HEK293 (cell line): ENCODE data around the gene DUSP22.
"Not testable (repeated sequence)": the region's sequence is repeated elsewhere in the genome, so short reads cannot be mapped to it uniquely, and the experiment has no call there.

Source experiments
- CTCF ChIA-PET: fragments of 350-600 bp; formaldehyde crosslinking; extraction: SDS; loops from one replicate; lab custom pipeline; 2021; ENCODE audit warnings: antibody characterized with exemption; lab: Yijun Ruan, JAX
- POLR2A ChIA-PET: fragments of 300-600 bp; formaldehyde crosslinking; extraction: SDS; loops from one replicate; lab custom pipeline; 2020; ENCODE audit warnings: antibody characterized with exemption, inconsistent platforms; lab: Yijun Ruan, JAX
- H3K27ac ChIP-seq: fragments of 200-500 bp; sonication (Bioruptor generic); 2 replicates; pipeline ENCODE4 v1.5.1; 2014; ENCODE audit warnings: low read depth, low read length, control low read depth, inconsistent platforms; ENCODE audit errors: extremely low read depth
- H3K36me3 ChIP-seq, 2 experiments: fragments of 200-500 bp in 1 of 2; sonication (Bioruptor generic) in 1 of 2; 1 replicate in 1 of 2; 2 replicates in 1 of 2; pipeline ENCODE4 v1.5.1; 2014 to 2017; ENCODE audit warnings: inconsistent platforms in 2 of 2, low read length in 2 of 2; ENCODE audit not compliant: control insufficient read depth in 2 of 2, insufficient read depth in 1 of 2
- H3K4me1 ChIP-seq: fragments of 200-500 bp; sonication (Bioruptor generic); 2 replicates; pipeline ENCODE4 v1.5.1; 2014; ENCODE audit warnings: mild to moderate bottlenecking, low read length, inconsistent platforms; ENCODE audit not compliant: control insufficient read depth, insufficient read depth
- H3K4me3 ChIP-seq: 2 replicates; pipeline ENCODE4 v1.5.1; 2011; ENCODE audit warnings: low read depth, mild to moderate bottlenecking, control low read depth, low read length, moderate library complexity
- H3K9me3 ChIP-seq: fragments of 200-500 bp; sonication (Bioruptor generic); 2 replicates; pipeline ENCODE4 v1.5.1; 2014; ENCODE audit warnings: low read depth, low read length, inconsistent platforms; ENCODE audit not compliant: control insufficient read depth, insufficient read depth
- KLF16 ChIP-seq: fragments of 450-650 bp; formaldehyde crosslinking; IDR thresholded peaks from 2 replicates; pipeline ENCODE4 v1.5.1; 2017; ENCODE audit warnings: missing biosample characterization, missing genetic modification characterization
- MYNN ChIP-seq: fragments of 450-650 bp; formaldehyde crosslinking; IDR thresholded peaks from 2 replicates; pipeline ENCODE4 v1.5.1; 2016; ENCODE audit warnings: missing biosample characterization, missing genetic modification characterization, borderline replicate concordance
- OSR2 ChIP-seq: fragments of 450-650 bp; formaldehyde crosslinking; IDR thresholded peaks from 2 replicates; pipeline ENCODE4 v1.5.1; 2016; ENCODE audit warnings: missing biosample characterization, missing genetic modification characterization
- RBAK ChIP-seq: fragments of 450-650 bp; formaldehyde crosslinking; IDR thresholded peaks from 2 replicates; pipeline ENCODE4 v1.5.1; 2016; ENCODE audit warnings: missing biosample characterization, missing genetic modification characterization
- REPIN1 ChIP-seq: fragments of 450-650 bp; formaldehyde crosslinking; IDR thresholded peaks from 2 replicates; pipeline ENCODE4 v1.5.1; 2017; ENCODE audit warnings: missing biosample characterization, missing genetic modification characterization, low read depth
- SP7 ChIP-seq: fragments of 450-650 bp; formaldehyde crosslinking; IDR thresholded peaks from 2 replicates; pipeline ENCODE4 v1.5.1; 2016; ENCODE audit warnings: missing biosample characterization, missing genetic modification characterization
- TCF7L2 ChIP-seq: IDR thresholded peaks from 2 replicates; pipeline ENCODE4 v1.6.1; 2011; ENCODE audit warnings: low read depth, mild to moderate bottlenecking, inconsistent platforms, low read length, moderate library complexity, borderline replicate concordance
- ZBTB1 ChIP-seq: fragments of 450-650 bp; formaldehyde crosslinking; IDR thresholded peaks from 2 replicates; pipeline ENCODE4 v1.5.1; 2016; ENCODE audit warnings: missing biosample characterization, missing genetic modification characterization
- ZEB2 ChIP-seq: fragments of 450-650 bp; formaldehyde crosslinking; IDR thresholded peaks from 2 replicates; pipeline ENCODE4 v1.5.1; 2016; ENCODE audit warnings: missing biosample characterization, missing genetic modification characterization
- ZFP3 ChIP-seq: fragments of 450-650 bp; formaldehyde crosslinking; IDR thresholded peaks from 2 replicates; pipeline ENCODE4 v1.5.1; 2016; ENCODE audit warnings: low read depth, missing biosample characterization, missing genetic modification characterization
- ZNF157 ChIP-seq: fragments of 450-650 bp; formaldehyde crosslinking; IDR thresholded peaks from 2 replicates; pipeline ENCODE4 v1.5.1; 2016; ENCODE audit warnings: missing biosample characterization, missing genetic modification characterization
- ZNF404 ChIP-seq: fragments of 450-650 bp; formaldehyde crosslinking; IDR thresholded peaks from 2 replicates; pipeline ENCODE4 v1.5.1; 2017; ENCODE audit warnings: missing biosample characterization, missing genetic modification characterization
- ZNF530 ChIP-seq: fragments of 450-650 bp; formaldehyde crosslinking; IDR thresholded peaks from 2 replicates; pipeline ENCODE4 v1.5.1; 2016; ENCODE audit warnings: low read depth, missing biosample characterization, missing genetic modification characterization
- ZNF544 ChIP-seq: fragments of 450-650 bp; formaldehyde crosslinking; IDR thresholded peaks from 2 replicates; pipeline ENCODE4 v1.5.0; 2017; ENCODE audit warnings: missing biosample characterization, missing genetic modification characterization
- ZNF558 ChIP-seq: fragments of 450-650 bp; formaldehyde crosslinking; IDR thresholded peaks from 2 replicates; pipeline ENCODE4 v1.5.1; 2016; ENCODE audit warnings: missing biosample characterization, missing genetic modification characterization
- ZNF791 ChIP-seq: fragments of 450-650 bp; formaldehyde crosslinking; IDR thresholded peaks from 2 replicates; pipeline ENCODE4 v1.5.1; 2016; ENCODE audit warnings: missing biosample characterization, missing genetic modification characterization
- TF ChIP-seq, protein P1 (sequence below): fragments of 450-650 bp; formaldehyde crosslinking; IDR thresholded peaks from 2 replicates; pipeline ENCODE4 v1.5.1; 2016; ENCODE audit warnings: missing biosample characterization, missing genetic modification characterization
- TF ChIP-seq, protein P2 (sequence below): fragments of 450-650 bp; formaldehyde crosslinking; IDR thresholded peaks from 2 replicates; pipeline ENCODE4 v1.5.1; 2016; ENCODE audit warnings: missing biosample characterization, missing genetic modification characterization
- TF ChIP-seq, protein P3 (sequence below): fragments of 450-650 bp; formaldehyde crosslinking; optimal IDR thresholded peaks from 2 replicates; pipeline ENCODE3; 2016; ENCODE audit warnings: missing biosample characterization, mild to moderate bottlenecking, missing genetic modification characterization
- TF ChIP-seq, protein P4 (sequence below): fragments of 450-650 bp; formaldehyde crosslinking; IDR thresholded peaks from 2 replicates; pipeline ENCODE4 v1.5.1; 2016; ENCODE audit warnings: missing biosample characterization, missing genetic modification characterization
- TF ChIP-seq, protein P5 (sequence below): fragments of 450-650 bp; formaldehyde crosslinking; IDR thresholded peaks from 2 replicates; pipeline ENCODE4 v1.5.1; 2016; ENCODE audit warnings: missing biosample characterization, missing genetic modification characterization, low read depth
- TF ChIP-seq, protein P6 (sequence below): fragments of 450-650 bp; formaldehyde crosslinking; IDR thresholded peaks from 2 replicates; pipeline ENCODE4 v1.5.1; 2016; ENCODE audit warnings: missing biosample characterization, missing genetic modification characterization, borderline replicate concordance

Gene DUSP22

DNA sequence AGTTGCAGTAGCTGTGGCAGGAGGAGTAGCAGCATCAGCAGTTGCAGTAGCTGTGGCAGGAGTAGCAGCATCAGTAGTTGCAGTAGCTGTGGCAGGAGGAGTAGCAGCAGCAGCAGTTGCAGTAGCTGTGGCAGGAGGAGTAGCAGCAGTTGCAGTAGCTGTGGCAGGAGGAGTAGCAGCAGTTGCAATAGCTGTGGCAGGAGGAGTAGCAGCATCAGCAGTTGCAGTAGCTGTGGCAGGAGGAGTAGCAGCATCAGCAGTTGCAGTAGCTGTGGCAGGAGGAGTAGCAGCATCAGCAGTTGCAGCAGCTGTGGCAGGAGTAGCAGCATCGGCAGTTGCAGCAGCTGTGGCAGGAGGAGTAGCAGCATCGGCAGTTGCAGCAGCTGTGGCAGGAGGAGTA lies 79.6 kb downstream of the DUSP22 start:
- H3K4me1 ChIP-seq, H3K36me3 ChIP-seq, CTCF ChIA-PET, H3K4me3 ChIP-seq, POLR2A ChIA-PET, H3K9me3 ChIP-seq, H3K27ac ChIP-seq: not testable (repeated sequence)

DNA sequence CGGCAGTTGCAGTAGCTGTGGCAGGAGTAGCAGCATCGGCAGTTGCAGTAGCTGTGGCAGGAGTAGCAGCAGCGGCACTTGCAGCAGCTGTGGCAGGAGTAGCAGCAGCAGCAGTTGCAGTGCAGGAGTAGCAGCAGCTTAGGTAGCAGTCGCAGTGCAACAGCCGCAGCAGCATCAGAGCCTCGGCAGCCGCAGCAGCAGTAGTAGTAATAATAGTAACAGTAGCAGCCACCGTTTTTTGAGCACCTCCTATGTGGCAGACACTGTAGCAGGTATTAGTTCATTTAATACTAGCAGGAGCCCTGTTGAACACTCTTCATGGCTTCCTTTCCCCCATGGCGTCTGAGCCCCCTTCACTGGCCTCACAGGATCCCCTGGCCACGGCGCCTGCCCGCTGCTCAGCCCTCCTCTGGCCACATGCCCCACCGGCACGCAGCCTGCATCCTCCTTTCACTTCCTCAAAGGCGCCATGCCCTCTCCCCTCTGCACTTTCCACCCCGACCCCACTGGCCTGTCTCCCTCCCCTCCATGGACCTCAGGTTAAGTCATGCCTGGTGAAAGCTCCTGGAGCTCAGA lies 80.1 kb downstream of the DUSP22 start:
- Histone ChIP-seq H3K27ac (no peak overlapping the region), H3K4me1 (no peaks in the 10 kb centered on the region), H3K4me3 (no peak overlapping the region), H3K9me3 (no peaks in the 10 kb centered on the region), H3K36me3 (no peaks in the 10 kb centered on the region)
- TF ChIP-seq REPIN1 (tag by site-specific recombination) (no peak), ZNF791 (tag by site-specific recombination) (no peak), ZNF558 (no peak), KLF16 (tag by site-specific recombination) (no peak), ZEB2 (tag by site-specific recombination) (no peak), ZNF157 (no peak), ZBTB1 (tag by site-specific recombination) (no peak), RBAK (tag by site-specific recombination) (no peak), ZNF404 (tag by site-specific recombination) (no peak), MYNN (no peak), ZNF530 (tag by site-specific recombination) (no peak), ZFP3 (tag by site-specific recombination) (no peak), TCF7L2 (no peak)
- TF ChIP-seq, protein P1, sequence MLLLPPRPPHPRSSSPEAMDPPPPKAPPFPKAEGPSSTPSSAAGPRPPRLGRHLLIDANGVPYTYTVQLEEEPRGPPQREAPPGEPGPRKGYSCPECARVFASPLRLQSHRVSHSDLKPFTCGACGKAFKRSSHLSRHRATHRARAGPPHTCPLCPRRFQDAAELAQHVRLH (tag by site-specific recombination): no peak
- TF ChIP-seq, protein P2, sequence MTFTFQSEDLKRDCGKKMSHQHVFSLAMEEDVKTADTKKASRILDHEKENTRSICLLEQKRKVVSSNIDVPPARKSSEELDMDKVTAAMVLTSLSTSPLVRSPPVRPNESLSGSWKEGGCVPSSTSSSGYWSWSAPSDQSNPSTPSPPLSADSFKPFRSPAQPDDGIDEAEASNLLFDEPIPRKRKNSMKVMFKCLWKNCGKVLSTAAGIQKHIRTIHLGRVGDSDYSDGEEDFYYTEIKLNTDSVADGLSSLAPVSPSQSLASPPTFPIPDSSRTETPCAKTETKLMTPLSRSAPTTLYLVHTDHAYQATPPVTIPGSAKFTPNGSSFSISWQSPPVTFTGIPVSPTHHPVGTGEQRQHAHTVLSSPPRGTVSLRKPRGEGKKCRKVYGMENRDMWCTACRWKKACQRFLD (tag by site-specific recombination): no peak
- TF ChIP-seq, protein P3, sequence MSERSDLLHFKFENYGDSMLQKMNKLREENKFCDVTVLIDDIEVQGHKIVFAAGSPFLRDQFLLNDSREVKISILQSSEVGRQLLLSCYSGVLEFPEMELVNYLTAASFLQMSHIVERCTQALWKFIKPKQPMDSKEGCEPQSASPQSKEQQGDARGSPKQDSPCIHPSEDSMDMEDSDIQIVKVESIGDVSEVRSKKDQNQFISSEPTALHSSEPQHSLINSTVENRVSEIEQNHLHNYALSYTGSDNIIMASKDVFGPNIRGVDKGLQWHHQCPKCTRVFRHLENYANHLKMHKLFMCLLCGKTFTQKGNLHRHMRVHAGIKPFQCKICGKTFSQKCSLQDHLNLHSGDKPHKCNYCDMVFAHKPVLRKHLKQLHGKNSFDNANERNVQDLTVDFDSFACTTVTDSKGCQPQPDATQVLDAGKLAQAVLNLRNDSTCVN (tag by site-specific recombination): no peak
- ChIA-PET CTCF (interaction anchor here (1.0 kb wide), 1 partner anchor 21 kb away, joined by 4 read pairs; no protein-coding TSS in a partner anchor), POLR2A (no interaction called here)

DNA sequence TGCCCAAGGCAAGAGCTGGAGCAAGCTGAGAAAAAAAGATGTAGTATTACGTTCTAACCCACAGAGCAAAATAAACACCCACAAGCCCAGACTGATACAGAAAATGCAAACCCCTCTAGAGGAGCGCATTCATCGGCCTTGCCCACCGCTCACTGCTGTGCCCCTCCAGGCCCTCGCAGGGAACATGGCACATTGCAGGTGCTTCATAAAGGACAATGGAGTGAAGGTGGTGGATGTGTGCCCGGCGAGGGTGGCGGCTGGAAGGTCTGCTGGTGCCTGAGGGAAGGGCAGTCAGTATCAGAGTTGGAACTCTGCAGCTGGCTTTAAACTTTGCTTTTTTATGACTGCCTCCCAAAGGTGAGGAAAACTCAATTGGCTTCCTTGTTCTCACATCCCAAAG lies 80.7 kb downstream of the DUSP22 start:
- H3K27ac ChIP-seq: no peak overlapping the region
- no peaks in the 10 kb centered on the region for H3K36me3 ChIP-seq
- H3K4me1 ChIP-seq: no peaks in the 10 kb centered on the region
- no peak overlapping the region for H3K4me3 ChIP-seq
- no peaks in the 10 kb centered on the region for H3K9me3 ChIP-seq
- ChIA-PET POLR2A (no interaction called here), CTCF (interaction anchor here (1.0 kb wide), 1 partner anchor 22 kb away, joined by 4 read pairs; no protein-coding TSS in a partner anchor)
- TF ChIP-seq, protein P4, sequence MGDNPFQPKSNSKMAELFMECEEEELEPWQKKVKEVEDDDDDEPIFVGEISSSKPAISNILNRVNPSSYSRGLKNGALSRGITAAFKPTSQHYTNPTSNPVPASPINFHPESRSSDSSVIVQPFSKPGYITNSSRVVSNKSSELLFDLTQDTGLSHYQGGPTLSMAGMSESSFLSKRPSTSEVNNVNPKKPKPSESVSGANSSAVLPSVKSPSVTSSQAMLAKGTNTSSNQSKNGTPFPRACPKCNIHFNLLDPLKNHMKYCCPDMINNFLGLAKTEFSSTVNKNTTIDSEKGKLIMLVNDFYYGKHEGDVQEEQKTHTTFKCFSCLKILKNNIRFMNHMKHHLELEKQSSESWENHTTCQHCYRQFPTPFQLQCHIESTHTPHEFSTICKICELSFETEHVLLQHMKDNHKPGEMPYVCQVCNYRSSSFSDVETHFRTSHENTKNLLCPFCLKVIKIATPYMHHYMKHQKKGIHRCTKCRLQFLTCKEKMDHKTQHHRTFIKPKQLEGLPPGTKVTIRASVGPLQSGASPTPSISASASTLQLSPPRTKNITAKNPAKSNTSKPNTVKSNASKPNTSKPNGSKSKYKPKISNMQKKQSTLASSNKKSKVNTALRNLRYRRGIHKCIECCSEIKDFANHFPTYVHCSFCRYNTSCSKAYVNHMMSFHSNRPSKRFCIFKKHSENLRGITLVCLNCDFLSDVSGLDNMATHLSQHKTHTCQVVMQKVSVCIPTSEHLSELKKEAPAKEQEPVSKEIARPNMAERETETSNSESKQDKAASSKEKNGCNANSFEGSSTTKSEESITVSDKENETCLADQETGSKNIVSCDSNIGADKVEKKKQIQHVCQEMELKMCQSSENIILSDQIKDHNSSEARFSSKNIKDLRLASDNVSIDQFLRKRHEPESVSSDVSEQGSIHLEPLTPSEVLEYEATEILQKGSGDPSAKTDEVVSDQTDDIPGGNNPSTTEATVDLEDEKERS (tag by site-specific recombination): no peak
- TF ChIP-seq ZNF544 (no peak), OSR2 (tag by site-specific recombination) (no peak), SP7 (tag by site-specific recombination) (no peak)
- TF ChIP-seq, protein P5, sequence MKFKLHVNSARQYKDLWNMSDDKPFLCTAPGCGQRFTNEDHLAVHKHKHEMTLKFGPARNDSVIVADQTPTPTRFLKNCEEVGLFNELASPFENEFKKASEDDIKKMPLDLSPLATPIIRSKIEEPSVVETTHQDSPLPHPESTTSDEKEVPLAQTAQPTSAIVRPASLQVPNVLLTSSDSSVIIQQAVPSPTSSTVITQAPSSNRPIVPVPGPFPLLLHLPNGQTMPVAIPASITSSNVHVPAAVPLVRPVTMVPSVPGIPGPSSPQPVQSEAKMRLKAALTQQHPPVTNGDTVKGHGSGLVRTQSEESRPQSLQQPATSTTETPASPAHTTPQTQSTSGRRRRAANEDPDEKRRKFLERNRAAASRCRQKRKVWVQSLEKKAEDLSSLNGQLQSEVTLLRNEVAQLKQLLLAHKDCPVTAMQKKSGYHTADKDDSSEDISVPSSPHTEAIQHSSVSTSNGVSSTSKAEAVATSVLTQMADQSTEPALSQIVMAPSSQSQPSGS: no peak
- TF ChIP-seq, protein P6, sequence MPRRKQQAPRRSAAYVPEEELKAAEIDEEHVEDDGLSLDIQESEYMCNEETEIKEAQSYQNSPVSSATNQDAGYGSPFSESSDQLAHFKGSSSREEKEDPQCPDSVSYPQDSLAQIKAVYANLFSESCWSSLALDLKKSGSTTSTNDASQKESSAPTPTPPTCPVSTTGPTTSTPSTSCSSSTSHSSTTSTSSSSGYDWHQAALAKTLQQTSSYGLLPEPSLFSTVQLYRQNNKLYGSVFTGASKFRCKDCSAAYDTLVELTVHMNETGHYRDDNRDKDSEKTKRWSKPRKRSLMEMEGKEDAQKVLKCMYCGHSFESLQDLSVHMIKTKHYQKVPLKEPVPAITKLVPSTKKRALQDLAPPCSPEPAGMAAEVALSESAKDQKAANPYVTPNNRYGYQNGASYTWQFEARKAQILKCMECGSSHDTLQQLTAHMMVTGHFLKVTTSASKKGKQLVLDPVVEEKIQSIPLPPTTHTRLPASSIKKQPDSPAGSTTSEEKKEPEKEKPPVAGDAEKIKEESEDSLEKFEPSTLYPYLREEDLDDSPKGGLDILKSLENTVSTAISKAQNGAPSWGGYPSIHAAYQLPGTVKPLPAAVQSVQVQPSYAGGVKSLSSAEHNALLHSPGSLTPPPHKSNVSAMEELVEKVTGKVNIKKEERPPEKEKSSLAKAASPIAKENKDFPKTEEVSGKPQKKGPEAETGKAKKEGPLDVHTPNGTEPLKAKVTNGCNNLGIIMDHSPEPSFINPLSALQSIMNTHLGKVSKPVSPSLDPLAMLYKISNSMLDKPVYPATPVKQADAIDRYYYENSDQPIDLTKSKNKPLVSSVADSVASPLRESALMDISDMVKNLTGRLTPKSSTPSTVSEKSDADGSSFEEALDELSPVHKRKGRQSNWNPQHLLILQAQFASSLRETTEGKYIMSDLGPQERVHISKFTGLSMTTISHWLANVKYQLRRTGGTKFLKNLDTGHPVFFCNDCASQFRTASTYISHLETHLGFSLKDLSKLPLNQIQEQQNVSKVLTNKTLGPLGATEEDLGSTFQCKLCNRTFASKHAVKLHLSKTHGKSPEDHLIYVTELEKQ (tag by site-specific recombination): no peak
